Smooth muscle cell (in vitro differentiated cells): ENCODE measurements around the gene NSD2. TPM values are rescaled to one million over a fixed set of nuclear protein-coding genes. Genes with fewer than 3 reads are reported as not detected.

Source experiments
- DNase-seq: peaks from one replicate; lab custom pipeline; 2025; ENCODE audit not compliant: unreplicated experiment; lab: John Stamatoyannopoulos, UW
- H2AFZ ChIP-seq: fragments of 200-600 bp; sonication (generic); 2 replicates; pipeline ENCODE4 v1.6.0; 2016; ENCODE audit warnings: antibody characterized with exemption, low read depth, mild to moderate bottlenecking
- H3F3A ChIP-seq: fragments of 200-600 bp; sonication (generic); 2 replicates; pipeline ENCODE4 v1.6.0; 2017; ENCODE audit warnings: antibody characterized with exemption, low read depth
- H3K27ac ChIP-seq: fragments of 200-600 bp; sonication (generic); 2 replicates; pipeline ENCODE4 v1.5.1; 2016; ENCODE audit warnings: low read depth, mild to moderate bottlenecking
- H3K27me3 ChIP-seq: fragments of 200-600 bp; sonication (generic); 2 replicates; pipeline ENCODE4 v1.6.1; 2016; ENCODE audit warnings: low read depth, mild to moderate bottlenecking
- H3K36me3 ChIP-seq: fragments of 200-600 bp; sonication (generic); 2 replicates; pipeline ENCODE4 v1.5.1; 2016; ENCODE audit warnings: low read depth
- H3K4me1 ChIP-seq: fragments of 200-600 bp; sonication (generic); 2 replicates; pipeline ENCODE4 v1.5.1; 2016; ENCODE audit warnings: low read depth
- H3K4me2 ChIP-seq: fragments of 200-600 bp; sonication (generic); 2 replicates; pipeline ENCODE4 v1.6.0; 2016; ENCODE audit warnings: mild to moderate bottlenecking
- H3K4me3 ChIP-seq: fragments of 200-600 bp; sonication (generic); 2 replicates; pipeline ENCODE4 v1.5.1; 2016; ENCODE audit warnings: mild to moderate bottlenecking
- H3K79me2 ChIP-seq: fragments of 200-600 bp; sonication (generic); 2 replicates; pipeline ENCODE4 v1.6.0; 2016; ENCODE audit warnings: low read depth, mild to moderate bottlenecking
- H3K9ac ChIP-seq: fragments of 200-600 bp; sonication (generic); 2 replicates; pipeline ENCODE4 v1.6.0; 2016; ENCODE audit warnings: low read depth
- H3K9me3 ChIP-seq: fragments of 200-600 bp; sonication (generic); replicated peaks from 2 replicates; pipeline ENCODE4 v1.5.1; 2016; ENCODE audit warnings: low read depth
- H4K20me1 ChIP-seq: fragments of 200-600 bp; sonication (generic); 2 replicates; pipeline ENCODE4 v1.6.0; 2016; ENCODE audit warnings: low read depth
- CTCF ChIP-seq: fragments of 200-600 bp; sonication (generic); IDR thresholded peaks from 2 replicates; pipeline ENCODE4 v1.5.1; 2017; ENCODE audit warnings: borderline replicate concordance, mild to moderate bottlenecking, antibody characterized with exemption; ENCODE audit not compliant: insufficient read depth, poor library complexity, severe bottlenecking
- WGBS: methylation state at CpG from one replicate; pipeline ENCODE4 v1.1.7; 2016; ENCODE audit warnings: low lambda C conversion rate; 5-methylcytosine and 5-hydroxymethylcytosine counted together
- polyA plus RNA-seq: library from polyadenylated mRNA; unstranded; fragments of >200 nt; fragmentation: Nextera tagmentation; extraction: Ambion mirVana; gene quantifications from 2 replicates; pipeline ENCODE4 v1.2.1, GENCODE V29; 2016
- total RNA-seq: library from RNA; depleted of rRNA; stranded (reverse); fragments of >200 nt; gene quantifications from 2 replicates; pipeline ENCODE4 v1.2.3, GENCODE V29; 2014

Gene NSD2
- total and polyA plus RNA-seq, 2 experiments from 2014 or later, result 13.0 to 15.0 TPM

- no peak for TF ChIP-seq CTCF
- Histone ChIP-seq H3K9me3 (no peaks in the 10 kb centered on the region), H3K4me2 (no peak overlapping the region), H3K36me3 (peaks cover 3% of the 10 kb centered on the region), H3K27me3 (no peaks in the 10 kb centered on the region), H2AFZ (no peak overlapping the region), H3K9ac (no peak overlapping the region), H3F3A (no peaks in the 10 kb centered on the region), H3K4me3 (no peak overlapping the region), H3K79me2 (no peaks in the 10 kb centered on the region), H3K27ac (no peak overlapping the region), H3K4me1 (no peaks in the 10 kb centered on the region), H4K20me1 (peaks cover 13% of the 10 kb centered on the region)
- no peak for DNase-seq
- 96% methylated on average over 3 of the region's 3 CpGs for WGBS
These were observed 41.0 kb upstream of the NSD2 start for GRCh38 chr4:1830234-1830633.

GRCh38 chr4:1830642-1831228 lies 40.5 kb upstream of the NSD2 start:
- H3K79me2 ChIP-seq, result no peaks in the 10 kb centered on the region
- H3K4me1 ChIP-seq, result no peaks in the 10 kb centered on the region
- WGBS, result over 99% methylated on average over 8 of the region's 8 CpGs
- H3K9ac ChIP-seq, result no peak overlapping the region
- peaks cover 13% of the 10 kb centered on the region for H4K20me1 ChIP-seq
- H3F3A ChIP-seq, result no peaks in the 10 kb centered on the region
- no peaks in the 10 kb centered on the region for H3K27me3 ChIP-seq
- no peak overlapping the region for H3K4me2 ChIP-seq
- H3K27ac ChIP-seq, result no peak overlapping the region
- H3K9me3 ChIP-seq, result no peaks in the 10 kb centered on the region
- H3K4me3 ChIP-seq, result no peak overlapping the region
- DNase-seq, result no peak
- peaks cover 3% of the 10 kb centered on the region for H3K36me3 ChIP-seq
- TF ChIP-seq CTCF, result no peak
- H2AFZ ChIP-seq, result no peak overlapping the region

- TF ChIP-seq CTCF, result no peak
- Histone ChIP-seq H4K20me1 (peaks cover 13% of the 10 kb centered on the region), H3K36me3 (peaks cover 3% of the 10 kb centered on the region), H3K27ac (no peak overlapping the region), H3K4me2 (no peak overlapping the region), H3K27me3 (no peaks in the 10 kb centered on the region), H3K9me3 (no peaks in the 10 kb centered on the region), H3K4me1 (no peaks in the 10 kb centered on the region), H3K9ac (no peak overlapping the region), H3F3A (no peaks in the 10 kb centered on the region), H2AFZ (no peak overlapping the region), H3K79me2 (no peaks in the 10 kb centered on the region), H3K4me3 (no peak overlapping the region)
- WGBS, result 98% methylated on average over 8 of the region's 8 CpGs
- DNase-seq, result no peak
These were observed 39.9 kb upstream of the NSD2 start for GRCh38 chr4:1831331-1831730.

- TF ChIP-seq CTCF, result no peak
- Histone ChIP-seq H3K9me3 (no peaks in the 10 kb centered on the region), H4K20me1 (peaks cover 21% of the 10 kb centered on the region), H3K4me1 (no peaks in the 10 kb centered on the region), H3F3A (no peaks in the 10 kb centered on the region), H3K4me2 (no peak overlapping the region), H3K27ac (no peak overlapping the region), H3K79me2 (no peaks in the 10 kb centered on the region), H3K27me3 (no peaks in the 10 kb centered on the region), H3K9ac (no peak overlapping the region), H3K36me3 (peaks cover 3% of the 10 kb centered on the region), H3K4me3 (no peak overlapping the region), H2AFZ (no peak overlapping the region)
- WGBS, result 96% methylated on average over 18 of the region's 18 CpGs
- no peak for DNase-seq
These were observed 38.5 kb upstream of the NSD2 start for GRCh38 chr4:1832690-1833089.
